HepG2 (cell line): ENCODE measurements around the gene CTNND1. TPM values are rescaled to one million over a fixed set of nuclear protein-coding genes. Genes with fewer than 3 reads are reported as not detected.

Experiments
- ATAC-seq: fragments of 200-7000 bp; cut with Tn5 transposase; 3 replicates; pipeline ENCODE4 v1.9.1; 2020; ENCODE audit warnings: mild to moderate bottlenecking, moderate library complexity
- BruUV-seq: library from RNA; stranded (reverse); fragments of 400-500 nt; replicated peaks from 2 replicates; lab custom pipeline; 2021; lab: Mats Ljungman, UMichigan
- CTCF ChIA-PET: fragments of 300-600 bp; formaldehyde crosslinking; extraction: SDS; loops from one replicate; lab custom pipeline; 2021; ENCODE audit warnings: low total read pairs, inconsistent platforms, low intra/inter-chr PET ratio; lab: Yijun Ruan, JAX
- POLR2A ChIA-PET: fragments of 350-600 bp; sonication (Branson Sonifier 250); formaldehyde crosslinking; loops from one replicate; lab custom pipeline; 2020; ENCODE audit warnings: antibody characterized with exemption, inconsistent platforms; lab: Yijun Ruan, JAX
- DNase-seq: peaks from one replicate; pipeline ENCODE4 v3.0.0-alpha.2; 2015; ENCODE audit warnings: low spot score
- FAIRE-seq: peaks from 3 replicates; lab custom pipeline; 2011; peaks lifted over from hg19 to GRCh38; lab: Jason Lieb, UNC
- H2AFZ ChIP-seq: one replicate; pipeline ENCODE4 v1.6.1; 2011; ENCODE audit warnings: low read length, inconsistent platforms
- H3K27ac ChIP-seq: fragments of 300-600 bp; 3 replicates; pipeline ENCODE4 v1.8.0; 2011; ENCODE audit warnings: mixed run types, mild to moderate bottlenecking, mixed read lengths, low read length, inconsistent platforms; ENCODE audit not compliant: insufficient read depth; ENCODE audit errors: extremely low read length
- H3K27me3 ChIP-seq, 2 experiments: fragments of 200-600 bp in 1 of 2; 2 replicates in 1 of 2; 3 replicates in 1 of 2; pipeline versions ENCODE4 v1.6.0 to v1.8.0; 2011; ENCODE audit warnings: low read length in 2 of 2, mild to moderate bottlenecking in 2 of 2, moderate library complexity in 2 of 2, inconsistent platforms in 1 of 2; ENCODE audit not compliant: insufficient read depth in 2 of 2, control insufficient read depth in 1 of 2
- H3K36me3 ChIP-seq, 2 experiments: fragments of 200-600 bp in 1 of 2; replicated peaks in 1 of 2; 2 replicates in 1 of 2; 3 replicates in 1 of 2; pipeline versions ENCODE4 v1.5.1 to v1.8.0; 2011; ENCODE audit warnings: low read length in 2 of 2, inconsistent platforms in 1 of 2; ENCODE audit not compliant: insufficient read depth in 2 of 2, control insufficient read depth in 1 of 2
- H3K4me1 ChIP-seq: 2 replicates; pipeline ENCODE4 v1.5.1; 2012; ENCODE audit warnings: low read length, inconsistent platforms; ENCODE audit not compliant: insufficient read depth
- H3K4me2 ChIP-seq: 2 replicates; pipeline ENCODE4 v1.6.0; 2011; ENCODE audit warnings: low read depth, low read length, inconsistent platforms
- H3K4me3 ChIP-seq, 3 experiments: fragments of 200-600 bp in 1 of 3; sonication (generic), shearing (Covaris generic) in 1 of 3; replicated peaks in 1 of 3; 2 replicates each; pipeline ENCODE4 v1.5.1; 2011 to 2016; ENCODE audit warnings: low read length in 3 of 3, inconsistent platforms in 2 of 3, low read depth in 2 of 3, mild to moderate bottlenecking in 2 of 3, control low read depth in 1 of 3, mixed read lengths in 1 of 3; ENCODE audit not compliant: insufficient read depth in 1 of 3
- H3K79me2 ChIP-seq: one replicate; pipeline ENCODE4 v1.6.1; 2011; ENCODE audit warnings: low read length, inconsistent platforms; ENCODE audit not compliant: insufficient read depth
- H3K9ac ChIP-seq: 2 replicates; pipeline ENCODE4 v1.6.0; 2011; ENCODE audit warnings: mild to moderate bottlenecking, low read depth, low read length, inconsistent platforms; ENCODE audit not compliant: insufficient read depth
- H3K9me3 ChIP-seq: 2 replicates; pipeline ENCODE4 v1.5.1; 2012; ENCODE audit warnings: mild to moderate bottlenecking, low read length
- H4K20me1 ChIP-seq: 2 replicates; pipeline ENCODE4 v1.6.0; 2011; ENCODE audit warnings: inconsistent platforms, mild to moderate bottlenecking, low read length, moderate library complexity; ENCODE audit not compliant: insufficient read depth
- ARID2 ChIP-seq: sonication (generic); formaldehyde crosslinking; IDR thresholded peaks from 2 replicates; pipeline ENCODE4 v1.8.1; 2022; ENCODE audit warnings: mild to moderate bottlenecking, missing genetic modification reagents, borderline replicate concordance
- ARID4A ChIP-seq: sonication (generic); formaldehyde crosslinking; IDR thresholded peaks from 2 replicates; pipeline ENCODE4 v1.5.0; 2020; ENCODE audit warnings: mild to moderate bottlenecking, missing genetic modification reagents, borderline replicate concordance
- DMAP1 ChIP-seq: IDR thresholded peaks from 2 replicates; pipeline ENCODE4 v1.6.1; 2016
- DNMT1 ChIP-seq: sonication (generic); formaldehyde crosslinking; IDR thresholded peaks from 2 replicates; pipeline ENCODE4 v1.5.1; 2020; ENCODE audit warnings: mild to moderate bottlenecking, missing genetic modification reagents
- DZIP1 ChIP-seq: sonication (generic); formaldehyde crosslinking; IDR thresholded peaks from 2 replicates; pipeline ENCODE4 v1.5.0; 2020; ENCODE audit warnings: mild to moderate bottlenecking, missing genetic modification reagents
- HNF4A ChIP-seq: sonication (generic); formaldehyde crosslinking; IDR thresholded peaks from 2 replicates; pipeline ENCODE4 v1.4.0; 2020; ENCODE audit warnings: missing genetic modification reagents
- JARID2 ChIP-seq: sonication (generic); formaldehyde crosslinking; IDR thresholded peaks from 2 replicates; pipeline ENCODE4 v1.8.1; 2023; ENCODE audit warnings: missing genetic modification reagents, inconsistent platforms; ENCODE audit not compliant: insufficient replicate concordance
- MXI1 ChIP-seq: IDR thresholded peaks from 3 replicates; pipeline ENCODE4 v1.6.1; 2012; ENCODE audit warnings: low read depth, low read length, inconsistent platforms, borderline replicate concordance
- PRDM10 ChIP-seq: sonication (generic); formaldehyde crosslinking; IDR thresholded peaks from 2 replicates; pipeline ENCODE4 v1.4.0; 2020; ENCODE audit warnings: low read depth, missing genetic modification reagents
- TBP ChIP-seq: sonication (generic); formaldehyde crosslinking; IDR thresholded peaks from 2 replicates; pipeline ENCODE4 v1.5.0; 2020; ENCODE audit warnings: missing genetic modification reagents
- ZNF20 ChIP-seq: sonication (generic); formaldehyde crosslinking; IDR thresholded peaks from 2 replicates; pipeline ENCODE4 v1.4.0; 2020; ENCODE audit warnings: mild to moderate bottlenecking, moderate library complexity, missing genetic modification reagents
- ZNF337 ChIP-seq: sonication (generic); formaldehyde crosslinking; IDR thresholded peaks from 2 replicates; pipeline ENCODE4 v1.5.1; 2020; ENCODE audit warnings: missing genetic modification reagents, low read depth, mild to moderate bottlenecking, borderline replicate concordance
- ZNF737 ChIP-seq: sonication (generic); formaldehyde crosslinking; IDR thresholded peaks from 2 replicates; pipeline ENCODE4 v1.5.0; 2020; ENCODE audit warnings: missing genetic modification reagents, mild to moderate bottlenecking, borderline replicate concordance
- WGBS: methylation state at CpG from one replicate; pipeline ENCODE4 v1.1.6; 2017; ENCODE audit warnings: low lambda C conversion rate; 5-methylcytosine and 5-hydroxymethylcytosine counted together
- in situ Hi-C: cut with HindIII; loops from 2 replicates; pipeline ENCODE4 v1.10.0; 2017; ENCODE audit warnings: low pct_unique_long_range_greater_than_20kb; ENCODE audit not compliant: extremely low pct_ligation_motif_present
- intact Hi-C: fragments of 100-400 bp; cut with micrococcal nuclease; formaldehyde crosslinking; loops from one replicate; pipeline ENCODE4 v1.10.0; 2022; ENCODE audit not compliant: unreplicated experiment
- polyA plus RNA-seq, 8 experiments: library from polyadenylated mRNA; depleted of rRNA in 3 of 8; stranded (reverse) in 7 of 8; unstranded in 1 of 8; fragments of >200 nt; fragmentation: Illumina TruSeq in 4 of 8; extraction: Trizol in 4 of 8; gene quantifications; 2 replicates each; pipeline versions ENCODE4 v1.2.1 to v1.2.3, GENCODE V29; 2011 to 2016; ENCODE audit warnings: low read depth in 4 of 8, missing spikeins in 1 of 8, mixed read lengths in 1 of 8; ENCODE audit not compliant: insufficient read depth in 1 of 8
- total RNA-seq, 5 experiments: library from RNA; depleted of rRNA; stranded (reverse); fragments of >200 nt; fragmentation: Illumina TruSeq; extraction: Trizol; gene quantifications; 2 replicates each; pipeline ENCODE4 v1.2.3, GENCODE V29; 2016; ENCODE audit warnings: low read depth in 1 of 5

Gene CTNND1
- total and polyA plus RNA-seq, 2 of the 13 experiments (the other 11 are each of a cell fraction or from before 2014, with no cell fraction given): 117 to 128 TPM

- TF ChIP-seq PRDM10 (CRISPR knock-in tag): no peak
- no peak for TF ChIP-seq ZNF20 (CRISPR knock-in tag)
Measured at GRCh38 chr11:57815476-57815875, 53.9 kb downstream of the CTNND1 start (continued).

GRCh38 chr11:57815877-57816276, 54.3 kb downstream of the CTNND1 start:
- Histone ChIP-seq H3K9me3 (no peaks in the 10 kb centered on the region), H2AFZ (no peak overlapping the region), H3K4me2 (no peak overlapping the region), H4K20me1 (no peaks in the 10 kb centered on the region), H3K27ac (no peak overlapping the region), H3K79me2 (no peaks in the 10 kb centered on the region), H3K4me3 (no peak overlapping the region), H3K9ac (no peak overlapping the region), H3K27me3 (no peaks in the 10 kb centered on the region), H3K36me3 (peaks cover 18 to 65% of the 10 kb centered on the region in 2 experiments), H3K4me1 (peaks cover 15% of the 10 kb centered on the region)
- ChIA-PET POLR2A (no interaction called here), CTCF (no interaction called here)
- FAIRE-seq (no peak), DNase-seq (no peak), ATAC-seq (no peak)
- no TSS peak for BruUV-seq
- 97% methylated on average over 5 of the region's 5 CpGs for WGBS
- intact Hi-C loops: loop anchor here (5.0 kb wide), 1 partner anchor 471 kb away; no protein-coding TSS in a partner anchor
- in situ Hi-C loops: no loop called here
- no peak for TF ChIP-seq DNMT1 (CRISPR knock-in tag)
- TF ChIP-seq MXI1: no peak
- no peak for TF ChIP-seq ZNF737 (CRISPR knock-in tag)
- TF ChIP-seq DMAP1 (CRISPR knock-in tag): no peak
- no peak for TF ChIP-seq JARID2 (CRISPR knock-in tag)
- TF ChIP-seq TBP (CRISPR knock-in tag): no peak
- no peak for TF ChIP-seq ARID4A (CRISPR knock-in tag)
- TF ChIP-seq ZNF337 (CRISPR knock-in tag): no peak
- TF ChIP-seq HNF4A (CRISPR knock-in tag): no peak
- no peak for TF ChIP-seq DZIP1 (CRISPR knock-in tag)
- no peak for TF ChIP-seq ARID2
